Epithelial cell of proximal tubule (primary cell): ENCODE results near the gene EFCAB5. TPM values are rescaled to one million over a fixed set of nuclear protein-coding genes. Genes with fewer than 3 reads are reported as not detected.
"Not testable (repeated sequence)": the region's sequence is repeated elsewhere in the genome, so short reads cannot be mapped to it uniquely, and the experiment has no call there.

Experiments used
- DNase-seq: peaks from one replicate; pipeline ENCODE4 v3.0.0-alpha.2; 2011; ENCODE audit warnings: low read depth
- H3K4me3 ChIP-seq: 2 replicates; pipeline ENCODE4 v1.5.1; 2011; ENCODE audit warnings: low read depth, mild to moderate bottlenecking, low read length
- CTCF ChIP-seq: conservative IDR thresholded peaks from 2 replicates; pipeline ENCODE4 v1.5.1; 2012; ENCODE audit warnings: low read depth, mild to moderate bottlenecking, low read length
- total RNA-seq: library from RNA; depleted of rRNA; stranded (reverse); fragments of >200 nt; gene quantifications from 2 replicates; pipeline ENCODE4 v1.2.3, GENCODE V29; 2015

EFCAB5 gene
- total RNA-seq, 1 donor from 2014 or later = 2.5 TPM

GRCh38 chr17:29936724-29937123, 4.7 kb upstream of the EFCAB5 start:
- H3K4me3 ChIP-seq = no peak overlapping the region
- DNase-seq = no peak
- no peak for TF ChIP-seq CTCF

- no peak for TF ChIP-seq CTCF
- H3K4me3 ChIP-seq = no peak overlapping the region
- DNase-seq = no peak
Measured at GRCh38 chr17:29945281-29945680, 3.8 kb downstream of the EFCAB5 start.

GRCh38 chr17:29948448-29949215, 7.2 kb downstream of the EFCAB5 start:
- H3K4me3 ChIP-seq = no peak overlapping the region
- TF ChIP-seq CTCF = no peak
- no peak for DNase-seq

GRCh38 chr17:29949696-29950095, 8.3 kb downstream of the EFCAB5 start:
- H3K4me3 ChIP-seq = no peak overlapping the region
- no peak for TF ChIP-seq CTCF
- no peak for DNase-seq

- no peak for DNase-seq
- TF ChIP-seq CTCF = no peak
- H3K4me3 ChIP-seq = no peak overlapping the region
Measured at GRCh38 chr17:29954405-29954804, 13.0 kb downstream of the EFCAB5 start.

GRCh38 chr17:29956225-29956624, 14.8 kb downstream of the EFCAB5 start:
- H3K4me3 ChIP-seq = no peak overlapping the region
- no peak for TF ChIP-seq CTCF
- DNase-seq = no peak

- H3K4me3 ChIP-seq, DNase-seq: not testable (repeated sequence)
Measured at GRCh38 chr17:29957488-29957887, 16.1 kb downstream of the EFCAB5 start.
